Mesothelial cell of epicardium (in vitro differentiated cells): ENCODE data around the gene GAS2L1. TPM values are rescaled to one million over a fixed set of nuclear protein-coding genes. Genes with fewer than 3 reads are reported as not detected.

ENCODE experiments used
- DNase-seq, 2 experiments: peaks; one replicate each; pipeline ENCODE4 v3.0.0; 2021; ENCODE audit warnings: low spot score in 2 of 2; ENCODE audit not compliant: unreplicated experiment in 2 of 2
- H3K27ac Mint-ChIP-seq: 2 replicates; pipeline ENCODE4 v1.8.0; 2021; ENCODE audit warnings: mixed read lengths
- H3K27me3 Mint-ChIP-seq: 2 replicates; pipeline ENCODE4 v1.8.0; 2021; ENCODE audit warnings: low read depth, mixed read lengths
- H3K36me3 Mint-ChIP-seq: 2 replicates; pipeline ENCODE4 v1.8.0; 2021; ENCODE audit warnings: mixed read lengths
- H3K4me1 Mint-ChIP-seq: 2 replicates; pipeline ENCODE4 v1.8.0; 2021; ENCODE audit warnings: mixed read lengths
- H3K4me3 Mint-ChIP-seq: 2 replicates; pipeline ENCODE4 v1.8.0; 2021; ENCODE audit warnings: mild to moderate bottlenecking, moderate library complexity, mixed read lengths
- H3K9me3 Mint-ChIP-seq: 2 replicates; pipeline ENCODE4 v1.8.0; 2021; ENCODE audit warnings: mixed read lengths
- total RNA-seq: library from RNA; stranded (reverse); gene quantifications from 3 replicates; pipeline ENCODE4 v1.2.1, GENCODE V29; 2021
- TF ChIP-seq, protein P1 (sequence below): fragments of 200-600 bp; sonication (generic); IDR thresholded peaks from one replicate; pipeline ENCODE4 v1.5.0; 2021; ENCODE audit warnings: antibody characterized with exemption; ENCODE audit not compliant: unreplicated experiment

Gene GAS2L1
- total RNA-seq, 1 donor from 2014 or later = 13.4 TPM

DNA sequence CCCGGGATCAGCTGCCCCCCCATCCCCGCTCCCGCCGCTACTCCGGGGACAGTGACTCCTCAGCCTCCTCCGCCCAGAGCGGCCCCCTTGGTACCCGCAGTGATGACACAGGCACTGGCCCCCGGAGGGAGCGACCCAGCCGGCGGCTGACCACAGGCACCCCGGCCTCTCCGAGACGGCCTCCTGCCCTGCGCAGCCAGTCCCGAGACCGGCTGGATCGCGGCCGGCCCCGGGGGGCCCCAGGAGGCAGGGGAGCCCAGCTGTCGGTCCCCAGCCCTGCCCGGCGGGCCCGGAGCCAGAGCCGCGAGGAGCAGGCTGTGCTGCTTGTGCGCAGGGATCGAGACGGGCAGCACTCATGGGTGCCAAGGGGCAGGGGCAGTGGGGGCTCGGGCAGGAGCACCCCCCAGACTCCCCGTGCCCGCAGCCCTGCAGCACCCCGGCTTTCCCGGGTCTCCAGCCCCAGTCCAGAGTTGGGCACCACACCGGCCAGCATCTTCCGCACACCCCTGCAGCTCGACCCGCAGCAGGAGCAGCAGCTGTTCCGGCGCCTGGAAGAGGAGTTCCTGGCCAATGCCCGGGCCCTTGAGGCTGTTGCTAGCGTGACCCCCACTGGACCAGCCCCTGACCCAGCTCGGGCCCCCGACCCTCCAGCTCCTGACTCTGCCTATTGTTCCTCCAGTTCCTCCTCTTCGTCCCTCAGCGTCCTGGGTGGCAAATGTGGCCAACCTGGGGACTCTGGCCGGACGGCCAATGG is 5.2 kb downstream of the GAS2L1 start:
- Mint-ChIP-seq H3K27ac (peak overlapping the region; percentile 43), H3K4me3 (no peak overlapping the region), H3K4me1 (peaks cover 19% of the 10 kb centered on the region), H3K27me3 (peaks cover 37% of the 10 kb centered on the region), H3K36me3 (peaks cover 3% of the 10 kb centered on the region), H3K9me3 (no peaks in the 10 kb centered on the region)
- TF ChIP-seq, protein P1, sequence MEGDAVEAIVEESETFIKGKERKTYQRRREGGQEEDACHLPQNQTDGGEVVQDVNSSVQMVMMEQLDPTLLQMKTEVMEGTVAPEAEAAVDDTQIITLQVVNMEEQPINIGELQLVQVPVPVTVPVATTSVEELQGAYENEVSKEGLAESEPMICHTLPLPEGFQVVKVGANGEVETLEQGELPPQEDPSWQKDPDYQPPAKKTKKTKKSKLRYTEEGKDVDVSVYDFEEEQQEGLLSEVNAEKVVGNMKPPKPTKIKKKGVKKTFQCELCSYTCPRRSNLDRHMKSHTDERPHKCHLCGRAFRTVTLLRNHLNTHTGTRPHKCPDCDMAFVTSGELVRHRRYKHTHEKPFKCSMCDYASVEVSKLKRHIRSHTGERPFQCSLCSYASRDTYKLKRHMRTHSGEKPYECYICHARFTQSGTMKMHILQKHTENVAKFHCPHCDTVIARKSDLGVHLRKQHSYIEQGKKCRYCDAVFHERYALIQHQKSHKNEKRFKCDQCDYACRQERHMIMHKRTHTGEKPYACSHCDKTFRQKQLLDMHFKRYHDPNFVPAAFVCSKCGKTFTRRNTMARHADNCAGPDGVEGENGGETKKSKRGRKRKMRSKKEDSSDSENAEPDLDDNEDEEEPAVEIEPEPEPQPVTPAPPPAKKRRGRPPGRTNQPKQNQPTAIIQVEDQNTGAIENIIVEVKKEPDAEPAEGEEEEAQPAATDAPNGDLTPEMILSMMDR = no peak
- no peak for DNase-seq

DNA sequence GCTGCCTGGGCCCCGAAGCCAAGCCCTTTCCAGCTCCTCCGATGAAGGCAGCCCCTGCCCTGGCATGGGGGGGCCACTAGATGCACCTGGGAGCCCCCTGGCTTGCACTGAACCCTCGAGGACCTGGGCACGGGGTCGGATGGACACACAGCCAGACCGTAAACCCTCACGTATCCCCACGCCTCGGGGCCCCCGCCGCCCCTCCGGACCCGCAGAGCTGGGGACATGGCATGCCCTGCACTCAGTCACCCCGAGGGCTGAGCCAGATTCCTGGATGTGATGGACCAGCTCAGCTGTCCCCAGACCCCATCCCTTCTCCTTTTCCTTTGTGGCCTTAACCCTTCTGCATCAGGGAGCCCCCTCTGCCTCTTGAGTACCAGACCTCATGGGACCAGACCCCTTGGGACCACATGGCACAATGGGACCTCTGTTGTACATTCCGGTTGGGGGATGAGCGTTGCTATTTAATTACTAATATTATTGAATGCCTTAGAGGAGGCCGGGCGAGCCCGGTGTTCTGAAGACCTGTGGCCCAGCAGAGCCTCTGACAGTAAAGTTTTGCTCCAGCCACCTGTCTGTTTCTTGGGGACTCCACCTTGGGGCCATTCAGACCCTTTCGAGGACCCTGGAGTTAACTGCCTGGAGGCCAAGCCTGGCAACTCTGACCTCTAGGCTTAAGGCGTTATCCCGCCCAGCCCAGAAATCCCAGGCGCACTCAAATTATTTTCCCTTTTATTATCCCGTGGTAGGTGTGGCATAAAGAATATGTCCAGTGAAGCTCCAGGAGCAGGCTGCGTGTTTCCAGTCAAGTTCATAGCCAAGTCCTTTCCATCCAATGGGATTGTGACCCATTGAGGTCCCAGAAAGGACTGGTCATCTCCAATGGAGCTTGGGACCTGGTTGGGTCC is 6.0 kb downstream of the GAS2L1 start:
- Mint-ChIP-seq H3K36me3 (peaks cover 3% of the 10 kb centered on the region), H3K27me3 (peaks cover 44% of the 10 kb centered on the region), H3K4me1 (peaks cover 17% of the 10 kb centered on the region), H3K27ac (no peak overlapping the region), H3K4me3 (no peak overlapping the region), H3K9me3 (no peaks in the 10 kb centered on the region)
- DNase-seq = no peak
- TF ChIP-seq, protein P1 = no peak

DNA sequence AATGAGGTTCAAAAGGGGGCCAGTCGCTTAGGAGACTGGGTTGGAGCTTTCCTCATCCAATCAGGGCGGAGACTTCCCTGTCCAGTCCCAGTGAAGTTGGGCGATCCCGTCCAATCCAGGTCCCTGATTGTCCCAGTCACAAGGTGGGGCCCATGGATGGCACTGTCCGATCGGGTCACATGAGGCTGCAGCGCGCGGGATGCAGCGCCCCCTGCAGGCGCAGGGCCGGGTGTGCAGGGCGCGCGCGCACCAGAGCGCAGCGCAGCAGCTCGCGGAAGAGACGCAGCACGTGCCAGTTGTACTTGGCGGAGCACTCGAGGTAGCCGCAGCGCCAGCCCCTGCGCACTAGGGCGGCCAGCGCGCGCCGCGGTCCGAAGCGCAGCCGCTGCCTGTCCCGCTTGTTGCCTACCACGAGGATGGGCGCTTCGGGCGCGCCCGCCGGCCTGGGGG is 6.7 kb downstream of the GAS2L1 start:
- DNase-seq = no peak
- H3K4me3 Mint-ChIP-seq = no peak overlapping the region
- H3K4me1 Mint-ChIP-seq = peaks cover 15% of the 10 kb centered on the region
- TF ChIP-seq, protein P1 = peak; percentile 61
- peaks cover 3% of the 10 kb centered on the region for H3K36me3 Mint-ChIP-seq
- peaks cover 46% of the 10 kb centered on the region for H3K27me3 Mint-ChIP-seq
- no peak overlapping the region for H3K27ac Mint-ChIP-seq
- no peaks in the 10 kb centered on the region for H3K9me3 Mint-ChIP-seq

DNA sequence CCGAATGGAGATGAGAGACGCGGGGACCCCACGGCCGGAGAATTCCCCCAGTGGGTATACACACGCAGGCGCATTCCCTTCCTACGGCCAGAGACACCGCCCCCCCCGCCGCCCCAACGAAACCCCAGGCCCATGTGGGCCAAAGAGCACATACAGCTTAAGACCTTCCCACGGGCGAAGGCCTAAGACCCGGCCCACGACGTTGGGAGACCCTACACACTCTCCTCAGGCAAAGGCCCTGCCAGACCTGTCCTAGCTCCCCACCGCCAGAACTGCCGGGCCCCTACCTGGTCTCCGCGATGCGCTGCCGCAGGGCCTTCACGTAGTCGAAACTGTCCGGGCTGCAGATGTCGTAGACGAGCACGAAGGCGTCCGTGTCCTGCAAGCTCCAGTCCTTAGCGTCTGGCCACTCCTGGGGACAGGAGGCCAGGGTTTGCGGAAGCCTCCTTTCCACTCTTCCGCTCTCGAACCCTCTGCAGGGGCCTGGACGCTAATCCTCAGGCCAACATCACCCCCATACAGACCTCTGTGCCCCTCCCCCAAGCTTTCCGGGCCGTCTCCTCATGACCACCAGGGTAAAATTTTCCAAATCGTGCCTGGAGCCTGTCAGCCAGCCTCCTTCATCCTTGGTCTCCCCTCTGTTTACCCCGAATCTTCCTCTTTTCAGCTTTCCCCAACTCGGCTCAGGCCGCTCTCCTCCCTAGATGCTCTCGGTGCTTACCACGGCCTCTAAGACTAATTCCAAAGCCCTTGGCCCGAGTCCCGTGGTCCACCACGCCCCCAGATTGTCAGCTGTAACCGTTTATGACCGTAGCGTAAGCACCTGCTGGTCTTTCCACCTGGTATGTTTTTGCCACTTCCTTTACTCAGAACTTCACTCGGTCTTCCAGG is 7.4 kb downstream of the GAS2L1 start:
- Mint-ChIP-seq H3K27me3 (peaks cover 46% of the 10 kb centered on the region), H3K36me3 (peaks cover 3% of the 10 kb centered on the region), H3K27ac (no peak overlapping the region), H3K9me3 (no peaks in the 10 kb centered on the region), H3K4me3 (peak overlapping the region; percentile 60), H3K4me1 (peaks cover 15% of the 10 kb centered on the region)
- TF ChIP-seq, protein P1 = no peak
- DNase-seq = no peak

DNA sequence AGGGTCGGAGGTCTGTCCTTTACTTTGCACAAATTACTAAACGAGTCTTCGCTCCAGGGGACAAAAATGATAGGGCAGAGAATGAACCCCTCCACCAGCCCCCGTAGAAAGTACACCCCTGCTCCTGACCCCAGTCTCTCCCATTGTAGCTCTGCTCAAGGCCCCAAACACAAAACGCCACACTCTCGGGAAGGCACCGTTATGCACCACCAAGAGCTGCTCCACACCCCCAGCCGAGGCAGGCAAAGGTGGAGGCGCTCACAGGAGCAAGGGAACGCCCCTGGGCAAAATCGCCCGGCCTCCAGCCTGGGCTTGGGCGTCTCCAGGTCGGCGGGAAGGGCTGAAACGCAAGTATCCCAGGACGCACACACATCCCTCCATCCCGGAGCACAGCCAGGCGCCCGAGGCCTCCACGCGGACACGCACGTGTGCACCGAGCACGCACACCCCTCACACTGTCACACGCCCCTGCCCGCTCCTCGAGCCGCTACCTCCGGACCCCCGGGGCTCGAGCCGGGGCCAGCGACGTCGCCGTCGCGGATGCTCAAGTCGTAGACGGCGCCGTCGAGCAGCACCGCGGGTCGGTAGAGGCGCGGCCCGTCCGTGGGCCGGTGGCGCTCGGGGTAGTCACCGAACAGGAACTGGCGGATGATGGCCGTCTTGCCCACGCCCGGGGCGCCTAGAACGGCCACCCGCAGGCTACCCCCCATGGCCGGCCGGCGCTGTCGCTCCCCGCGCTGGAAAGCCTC is 8.3 kb downstream of the GAS2L1 start:
- H3K27ac Mint-ChIP-seq = no peak overlapping the region
- peak overlapping the region; percentile 60 for H3K4me3 Mint-ChIP-seq
- peaks cover 13% of the 10 kb centered on the region for H3K4me1 Mint-ChIP-seq
- TF ChIP-seq, protein P1 = no peak
- H3K9me3 Mint-ChIP-seq = no peaks in the 10 kb centered on the region
- H3K36me3 Mint-ChIP-seq = peaks cover 3% of the 10 kb centered on the region
- peaks cover 46% of the 10 kb centered on the region for H3K27me3 Mint-ChIP-seq
- DNase-seq = no peak
